GM10847 (cell line): ENCODE results near the gene VAC14.

Experiments used
- POLR2A ChIP-seq: IDR thresholded peaks from 2 replicates; pipeline ENCODE4 v1.6.1; 2011; ENCODE audit not compliant: insufficient read length; ENCODE audit errors: extremely low read depth

VAC14 gene

GRCh38 chr16:70740174-70740913 is 60.6 kb downstream of the VAC14 start:
- no peak for TF ChIP-seq POLR2A

GRCh38 chr16:70739389-70739788 is 61.6 kb downstream of the VAC14 start:
- TF ChIP-seq POLR2A, result no peak

GRCh38 chr16:70738083-70738977 is 62.6 kb downstream of the VAC14 start:
- no peak for TF ChIP-seq POLR2A

GRCh38 chr16:70737377-70738082 is 63.4 kb downstream of the VAC14 start:
- no peak for TF ChIP-seq POLR2A

- no peak for TF ChIP-seq POLR2A
These were observed 64.2 kb downstream of the VAC14 start for GRCh38 chr16:70736465-70737376.

- no peak for TF ChIP-seq POLR2A
These were observed 65.6 kb downstream of the VAC14 start for GRCh38 chr16:70735141-70735979.

- TF ChIP-seq POLR2A, result no peak
These were observed 66.3 kb downstream of the VAC14 start for GRCh38 chr16:70734522-70735095.

GRCh38 chr16:70730944-70731343 is 70.0 kb downstream of the VAC14 start:
- TF ChIP-seq POLR2A, result no peak

GRCh38 chr16:70730031-70730430 is 70.9 kb downstream of the VAC14 start:
- no peak for TF ChIP-seq POLR2A

- no peak for TF ChIP-seq POLR2A
These were observed 71.7 kb downstream of the VAC14 start for GRCh38 chr16:70729292-70729691.

- no peak for TF ChIP-seq POLR2A
These were observed 72.8 kb downstream of the VAC14 start for GRCh38 chr16:70728150-70728549.

GRCh38 chr16:70726892-70727361 is 74.0 kb downstream of the VAC14 start:
- no peak for TF ChIP-seq POLR2A
